Measurements from ENCODE around the gene ARHGAP22. TPM values are rescaled to one million over a fixed set of nuclear protein-coding genes. Genes with fewer than 3 reads are reported as not detected.

Gene ARHGAP22
- polyA plus RNA-seq, 1 of the 3 experiments (the other 2 are of a cell fraction), result 12.4 TPM

DNA sequence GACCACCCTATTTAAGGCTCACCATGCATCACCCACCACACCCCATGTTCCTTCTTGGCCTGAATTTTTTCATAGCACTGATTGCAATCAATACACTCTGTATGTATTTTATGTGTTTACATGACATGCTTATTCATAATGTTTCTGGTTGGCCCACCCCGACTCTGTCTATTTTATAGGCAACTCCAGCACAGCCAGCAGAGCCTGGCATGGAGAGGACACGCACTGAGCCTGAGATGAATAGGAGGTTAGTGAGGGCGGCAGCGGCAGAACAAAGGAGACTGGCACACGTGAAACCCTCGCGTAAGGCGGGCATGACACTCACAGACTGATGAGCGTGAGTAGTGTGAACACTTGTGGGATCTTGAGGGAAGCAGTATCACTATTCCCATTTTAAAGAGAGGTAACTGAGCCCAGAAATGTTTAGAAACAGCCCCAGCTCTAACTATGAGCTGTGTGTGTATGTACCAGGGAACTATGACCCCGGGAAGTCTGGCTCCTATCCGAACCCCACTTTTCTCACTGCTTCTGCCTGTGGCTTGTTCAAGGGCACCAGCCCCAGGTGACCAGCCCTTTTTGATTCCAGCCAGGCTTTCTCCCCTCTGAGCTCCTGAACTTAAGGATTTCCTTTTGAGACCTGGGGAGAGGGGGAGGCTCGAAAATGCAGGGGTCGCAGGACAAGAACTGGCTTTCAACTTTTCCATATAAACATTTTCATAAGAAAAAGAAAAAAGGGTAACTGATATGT lies 113.3 kb downstream of the ARHGAP22 start:
- Histone ChIP-seq H3K9me3 (no peaks in the 10 kb centered on the region), H3K79me2 (ENCODE audit: insufficient read depth) (peaks cover 70% of the 10 kb centered on the region), H3K4me1 (ENCODE audit: control insufficient read depth in 1 of 2, insufficient read depth in 2 of 2, low read depth in 1 of 2, low read length in 1 of 2) (peaks cover 0 to 14% of the 10 kb centered on the region in 2 experiments; a peak in 1 of 4 replicates), H3K4me3 (ENCODE audit: low read depth in 2 of 2, low read length in 1 of 2) (no peak overlapping the region), H3K27ac (ENCODE audit: low read depth in 2 of 2, low read length in 1 of 2) (no peak overlapping the region), H3K4me2 (no peak overlapping the region), H4K20me1 (ENCODE audit: insufficient read depth) (peaks cover 23% of the 10 kb centered on the region), H3K27me3 (ENCODE audit: insufficient read depth) (no peaks in the 10 kb centered on the region), H2AFZ (ENCODE audit: low read depth) (no peak overlapping the region), H3F3A (replicated peaks; ENCODE audit: insufficient read depth) (no peaks in the 10 kb centered on the region), H3K9me2 (no peaks in the 10 kb centered on the region), H3K9ac (no peak overlapping the region), H3K36me3 (replicated peaks in 1 of 2; ENCODE audit: control insufficient read depth in 1 of 2, insufficient read depth in 2 of 2, low read length in 1 of 2) (peaks cover 0 to 12% of the 10 kb centered on the region in 2 experiments)
- no peak for DNase-seq
- POLR2A ChIA-PET, result no interaction called here
- 94% methylated on average over 12 of the region's 13 CpGs for WGBS (ENCODE audit: low lambda C conversion rate)
- CTCF ChIA-PET, result interaction anchor here (1.3 to 2.0 kb wide), 2 partner anchors 165 kb away, joined by 7 to 8 read pairs; no protein-coding TSS in a partner anchor
- TF ChIP-seq GATA2 (CRISPR knock-in tag; IDR thresholded peaks at IDR 0.05) (no peak), GABPA (IDR thresholded peaks at IDR 0.05; ENCODE audit: low read depth) (no peak)

DNA sequence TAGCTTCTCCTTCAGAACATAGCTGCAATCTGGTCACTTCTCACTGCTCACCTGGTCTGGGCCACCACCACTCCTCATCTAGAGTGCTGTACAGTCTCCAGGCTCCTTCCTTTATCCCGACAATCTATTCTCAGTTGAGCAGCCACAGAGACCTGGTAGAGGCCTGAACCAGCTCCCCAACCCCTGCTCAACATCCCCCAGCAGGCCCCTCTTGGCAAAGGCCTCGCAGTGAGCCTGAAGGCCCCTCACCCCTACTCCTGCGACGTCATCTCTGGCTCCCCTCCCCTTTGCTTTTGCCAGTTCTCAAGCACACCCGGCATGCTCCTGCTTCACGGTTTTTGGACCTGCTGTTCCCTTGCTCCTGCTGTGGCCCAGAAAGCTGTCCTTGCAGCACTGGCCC lies 113.9 kb downstream of the ARHGAP22 start:
- Histone ChIP-seq H3K27me3 (ENCODE audit: insufficient read depth) (no peaks in the 10 kb centered on the region), H4K20me1 (ENCODE audit: insufficient read depth) (peaks cover 23% of the 10 kb centered on the region), H3K4me2 (no peak overlapping the region), H3K4me1 (ENCODE audit: control insufficient read depth in 1 of 2, insufficient read depth in 2 of 2, low read depth in 1 of 2, low read length in 1 of 2) (peaks cover 0 to 15% of the 10 kb centered on the region in 2 experiments; a peak in 2 of 4 replicates), H3K79me2 (ENCODE audit: insufficient read depth) (peaks cover 65% of the 10 kb centered on the region), H3K36me3 (replicated peaks in 1 of 2; ENCODE audit: control insufficient read depth in 1 of 2, insufficient read depth in 2 of 2, low read length in 1 of 2) (peaks cover 0 to 13% of the 10 kb centered on the region in 2 experiments), H3K4me3 (ENCODE audit: low read depth in 2 of 2, low read length in 1 of 2) (no peak overlapping the region), H3F3A (replicated peaks; ENCODE audit: insufficient read depth) (no peaks in the 10 kb centered on the region), H3K9ac (no peak overlapping the region), H3K9me3 (no peaks in the 10 kb centered on the region), H3K9me2 (no peaks in the 10 kb centered on the region), H2AFZ (ENCODE audit: low read depth) (no peak overlapping the region), H3K27ac (ENCODE audit: low read depth in 2 of 2, low read length in 1 of 2) (no peak overlapping the region)
- DNase-seq, result no peak
- ChIA-PET POLR2A (no interaction called here), CTCF (interaction anchor here (1.3 kb wide), 1 partner anchor 166 kb away, joined by 8 read pairs; no protein-coding TSS in a partner anchor)
- 95% methylated on average over 6 of the region's 6 CpGs for WGBS (ENCODE audit: low lambda C conversion rate)
- TF ChIP-seq, protein P1, sequence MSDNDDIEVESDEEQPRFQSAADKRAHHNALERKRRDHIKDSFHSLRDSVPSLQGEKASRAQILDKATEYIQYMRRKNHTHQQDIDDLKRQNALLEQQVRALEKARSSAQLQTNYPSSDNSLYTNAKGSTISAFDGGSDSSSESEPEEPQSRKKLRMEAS (IDR thresholded peaks at IDR 0.05; ENCODE audit: low read depth), result no peak
- TF ChIP-seq POLR2AphosphoS5 (IDR thresholded peaks at IDR 0.05; ENCODE audit: low read depth, low read length), result no peak
- TF ChIP-seq, protein P2, sequence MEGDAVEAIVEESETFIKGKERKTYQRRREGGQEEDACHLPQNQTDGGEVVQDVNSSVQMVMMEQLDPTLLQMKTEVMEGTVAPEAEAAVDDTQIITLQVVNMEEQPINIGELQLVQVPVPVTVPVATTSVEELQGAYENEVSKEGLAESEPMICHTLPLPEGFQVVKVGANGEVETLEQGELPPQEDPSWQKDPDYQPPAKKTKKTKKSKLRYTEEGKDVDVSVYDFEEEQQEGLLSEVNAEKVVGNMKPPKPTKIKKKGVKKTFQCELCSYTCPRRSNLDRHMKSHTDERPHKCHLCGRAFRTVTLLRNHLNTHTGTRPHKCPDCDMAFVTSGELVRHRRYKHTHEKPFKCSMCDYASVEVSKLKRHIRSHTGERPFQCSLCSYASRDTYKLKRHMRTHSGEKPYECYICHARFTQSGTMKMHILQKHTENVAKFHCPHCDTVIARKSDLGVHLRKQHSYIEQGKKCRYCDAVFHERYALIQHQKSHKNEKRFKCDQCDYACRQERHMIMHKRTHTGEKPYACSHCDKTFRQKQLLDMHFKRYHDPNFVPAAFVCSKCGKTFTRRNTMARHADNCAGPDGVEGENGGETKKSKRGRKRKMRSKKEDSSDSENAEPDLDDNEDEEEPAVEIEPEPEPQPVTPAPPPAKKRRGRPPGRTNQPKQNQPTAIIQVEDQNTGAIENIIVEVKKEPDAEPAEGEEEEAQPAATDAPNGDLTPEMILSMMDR (IDR thresholded peaks at IDR 0.05), result no peak
- no peak for TF ChIP-seq NFIC (IDR thresholded peaks at IDR 0.05; ENCODE audit: borderline replicate concordance)
- TF ChIP-seq RFX5 (IDR thresholded peaks at IDR 0.05; ENCODE audit: low read length), result no peak
- no peak for TF ChIP-seq MXI1 (IDR thresholded peaks at IDR 0.05; ENCODE audit: low read depth, low read length)
- TF ChIP-seq, protein P3, sequence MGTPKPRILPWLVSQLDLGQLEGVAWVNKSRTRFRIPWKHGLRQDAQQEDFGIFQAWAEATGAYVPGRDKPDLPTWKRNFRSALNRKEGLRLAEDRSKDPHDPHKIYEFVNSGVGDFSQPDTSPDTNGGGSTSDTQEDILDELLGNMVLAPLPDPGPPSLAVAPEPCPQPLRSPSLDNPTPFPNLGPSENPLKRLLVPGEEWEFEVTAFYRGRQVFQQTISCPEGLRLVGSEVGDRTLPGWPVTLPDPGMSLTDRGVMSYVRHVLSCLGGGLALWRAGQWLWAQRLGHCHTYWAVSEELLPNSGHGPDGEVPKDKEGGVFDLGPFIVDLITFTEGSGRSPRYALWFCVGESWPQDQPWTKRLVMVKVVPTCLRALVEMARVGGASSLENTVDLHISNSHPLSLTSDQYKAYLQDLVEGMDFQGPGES (IDR thresholded peaks at IDR 0.05; ENCODE audit: low read depth, low read length), result no peak
- TF ChIP-seq NRF1 (IDR thresholded peaks at IDR 0.05; ENCODE audit: low read depth, low read length), result no peak
- no peak for TF ChIP-seq SIN3A (IDR thresholded peaks at IDR 0.05; ENCODE audit: borderline replicate concordance, low read depth, low read length)
- no peak for TF ChIP-seq EP300 (IDR thresholded peaks at IDR 0.05; ENCODE audit: borderline replicate concordance in 1 of 2, low read depth in 1 of 2, low read length in 1 of 2)
- TF ChIP-seq, protein P4, sequence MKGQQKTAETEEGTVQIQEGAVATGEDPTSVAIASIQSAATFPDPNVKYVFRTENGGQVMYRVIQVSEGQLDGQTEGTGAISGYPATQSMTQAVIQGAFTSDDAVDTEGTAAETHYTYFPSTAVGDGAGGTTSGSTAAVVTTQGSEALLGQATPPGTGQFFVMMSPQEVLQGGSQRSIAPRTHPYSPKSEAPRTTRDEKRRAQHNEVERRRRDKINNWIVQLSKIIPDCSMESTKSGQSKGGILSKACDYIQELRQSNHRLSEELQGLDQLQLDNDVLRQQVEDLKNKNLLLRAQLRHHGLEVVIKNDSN (IDR thresholded peaks at IDR 0.05; ENCODE audit: borderline replicate concordance, low read depth), result no peak
- TF ChIP-seq RAD21 (IDR thresholded peaks at IDR 0.05; ENCODE audit: low read length), result no peak
- TF ChIP-seq, protein P5, sequence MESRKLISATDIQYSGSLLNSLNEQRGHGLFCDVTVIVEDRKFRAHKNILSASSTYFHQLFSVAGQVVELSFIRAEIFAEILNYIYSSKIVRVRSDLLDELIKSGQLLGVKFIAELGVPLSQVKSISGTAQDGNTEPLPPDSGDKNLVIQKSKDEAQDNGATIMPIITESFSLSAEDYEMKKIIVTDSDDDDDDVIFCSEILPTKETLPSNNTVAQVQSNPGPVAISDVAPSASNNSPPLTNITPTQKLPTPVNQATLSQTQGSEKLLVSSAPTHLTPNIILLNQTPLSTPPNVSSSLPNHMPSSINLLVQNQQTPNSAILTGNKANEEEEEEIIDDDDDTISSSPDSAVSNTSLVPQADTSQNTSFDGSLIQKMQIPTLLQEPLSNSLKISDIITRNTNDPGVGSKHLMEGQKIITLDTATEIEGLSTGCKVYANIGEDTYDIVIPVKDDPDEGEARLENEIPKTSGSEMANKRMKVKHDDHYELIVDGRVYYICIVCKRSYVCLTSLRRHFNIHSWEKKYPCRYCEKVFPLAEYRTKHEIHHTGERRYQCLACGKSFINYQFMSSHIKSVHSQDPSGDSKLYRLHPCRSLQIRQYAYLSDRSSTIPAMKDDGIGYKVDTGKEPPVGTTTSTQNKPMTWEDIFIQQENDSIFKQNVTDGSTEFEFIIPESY (IDR thresholded peaks at IDR 0.05; ENCODE audit: borderline replicate concordance, low read depth), result no peak
- TF ChIP-seq FOXJ3 (CRISPR knock-in tag; IDR thresholded peaks at IDR 0.05), result no peak
